Esophagus muscularis mucosa (tissue), 4 donors: ENCODE data around the gene METTL25B. TPM values are rescaled to one million over a fixed set of nuclear protein-coding genes. Genes with fewer than 3 reads are reported as not detected.

Source experiments
- DNase-seq: peaks from one replicate; pipeline ENCODE4 v3.0.0-alpha.2; 2017; ENCODE audit errors: extremely low spot score
- H3K27ac ChIP-seq, 4 donors: fragments of 200-600 bp; sonication (generic); replicated peaks in 1 of 4; 1 replicate in 3 of 4; 2 replicates in 1 of 4; pipeline ENCODE4 v1.5.1; 2016 to 2019; ENCODE audit warnings: mild to moderate bottlenecking in 1 of 4
- H3K27me3 ChIP-seq, 4 donors: fragments of 200-600 bp; sonication (generic); one replicate each; pipeline versions ENCODE4 v1.5.1 to v1.6.0; 2016 to 2019
- H3K36me3 ChIP-seq, 4 donors: fragments of 200-600 bp; sonication (generic); one replicate each; pipeline ENCODE4 v1.5.1; 2016 to 2019
- H3K4me1 ChIP-seq, 4 donors: fragments of 200-600 bp; sonication (generic); one replicate each; pipeline ENCODE4 v1.5.1; 2016 to 2019
- H3K4me3 ChIP-seq, 4 donors: fragments of 200-600 bp; sonication (generic); 1 replicate in 2 of 4; 2 replicates in 2 of 4; pipeline ENCODE4 v1.5.1; 2016 to 2019; ENCODE audit warnings: mild to moderate bottlenecking in 4 of 4, moderate library complexity in 1 of 4
- H3K9me3 ChIP-seq, 4 donors: fragments of 200-600 bp; sonication (generic); 1 replicate in 3 of 4; 2 replicates in 1 of 4; pipeline ENCODE4 v1.5.1; 2016 to 2019
- CTCF ChIP-seq, 3 experiments: fragments of 200-600 bp in 2 of 3; fragments of 450-650 bp in 1 of 3; sonication (generic) in 2 of 3; IDR thresholded peaks; one replicate each; pipeline ENCODE4 v1.5.1; 2017 to 2019; ENCODE audit warnings: antibody characterized with exemption in 3 of 3, mild to moderate bottlenecking in 2 of 3, moderate library complexity in 1 of 3
- EP300 ChIP-seq: sonication (generic); formaldehyde crosslinking; IDR thresholded peaks from one replicate; pipeline ENCODE4 v1.6.1; 2017; ENCODE audit warnings: antibody characterized with exemption
- POLR2A ChIP-seq: fragments of 450-650 bp; IDR thresholded peaks from one replicate; pipeline ENCODE4 v1.6.1; 2017; ENCODE audit warnings: antibody characterized with exemption, moderate library complexity, mild to moderate bottlenecking, low read depth
- POLR2AphosphoS5 ChIP-seq, 2 donors: sonication (generic); formaldehyde crosslinking; IDR thresholded peaks; one replicate each; pipeline ENCODE4 v1.6.1; 2017; ENCODE audit warnings: antibody characterized with exemption in 2 of 2
- WGBS: methylation state at CpG from one replicate; pipeline ENCODE4 v1.1.5; 2018; 5-methylcytosine and 5-hydroxymethylcytosine counted together
- intact Hi-C: fragments of 100-400 bp; cut with DNase I; formaldehyde crosslinking; loops from one replicate; pipeline ENCODE4 v1.15.1; 2023
- total RNA-seq, 4 donors: library from RNA; depleted of rRNA; stranded (reverse); fragments of >200 nt; gene quantifications; one replicate each; pipeline versions ENCODE4 v1.1.0 to v1.2.1, GENCODE V29; 2016

Gene METTL25B
- total RNA-seq, 4 donors from 2014 or later: 16.2 to 32.3 (median 18.0) TPM

- H3K4me1 ChIP-seq: peaks cover 53 to 69% (median 65%) of the 10 kb centered on the region in 4 donors
- intact Hi-C loops: no loop called here
- 56% methylated on average over 6 of the region's 9 CpGs for WGBS
Measured at GRCh38 chr1:156746406-156746727, 18.1 kb downstream of the METTL25B start.

DNA sequence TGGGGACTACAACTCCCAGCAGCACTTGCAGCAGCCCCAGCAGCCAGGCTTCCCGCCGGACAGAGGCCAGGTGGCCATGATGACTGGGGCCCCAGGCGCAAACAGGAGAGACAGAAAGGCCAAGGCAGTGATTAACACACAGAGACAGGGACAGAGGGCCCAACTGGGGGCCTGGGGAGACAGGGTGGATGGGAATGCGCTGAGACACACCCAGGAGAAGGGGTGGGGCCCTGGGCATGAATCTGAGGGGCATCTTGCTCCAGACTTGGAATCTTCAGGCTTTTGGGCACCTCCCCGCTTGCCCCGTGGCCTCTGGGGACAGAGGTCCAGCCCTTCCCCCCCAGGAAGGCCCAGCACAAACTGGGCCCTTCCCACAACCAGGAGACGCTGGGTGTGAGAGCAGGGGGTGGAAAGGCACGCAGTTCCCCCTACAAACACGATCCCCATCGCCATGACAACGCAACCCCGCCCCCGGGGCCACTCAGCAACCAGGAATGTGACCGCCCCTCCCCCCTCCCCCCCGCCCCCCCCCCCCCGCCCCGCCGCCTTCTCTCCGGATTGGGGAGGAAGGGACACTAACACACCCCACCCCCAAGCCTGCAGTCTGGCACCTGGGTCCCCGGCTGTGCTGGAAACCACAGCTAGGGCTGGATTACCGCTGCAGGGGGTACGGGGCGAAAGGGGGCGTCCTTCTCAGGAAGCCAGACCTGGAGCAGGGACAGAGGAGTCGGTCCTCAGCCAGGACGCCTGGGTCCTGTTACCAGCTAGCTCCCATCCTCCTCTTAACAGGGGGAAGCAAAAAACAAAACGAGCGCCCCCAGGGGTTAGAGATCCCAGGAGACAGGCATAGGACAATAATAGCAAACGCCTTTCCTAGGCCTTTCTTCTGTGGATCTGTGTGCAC, 18.7 kb downstream of the METTL25B start:
- Histone ChIP-seq H3K4me3 (peak overlapping the region; percentile 87 to 100 (median 93)), H3K9me3 (no peaks in the 10 kb centered on the region), H3K36me3 (peaks cover 14 to 33% (median 31%) of the 10 kb centered on the region in 4 donors), H3K27ac (peak overlapping the region; percentile 93 to 99 (median 98)), H3K4me1 (peaks cover 49 to 63% (median 59%) of the 10 kb centered on the region in 4 donors), H3K27me3 (no peaks in the 10 kb centered on the region)
- 2% methylated on average over 19 of the region's 29 CpGs for WGBS
- DNase-seq: peak; percentile 99
- TF ChIP-seq EP300: no peak
- TF ChIP-seq POLR2AphosphoS5 (IDR thresholded peaks at IDR 0.05): peak; percentile 69 to 84
- peak in 2 of 3 experiments; percentile 9 to 10 for TF ChIP-seq CTCF (IDR thresholded peaks at IDR 0.05)
- TF ChIP-seq POLR2A: peak; percentile 64
- intact Hi-C loops: no loop called here

More at GRCh38 chr1:156746406-156746727, 18.1 kb downstream of the METTL25B start:
- TF ChIP-seq EP300 (no peak), POLR2AphosphoS5 (IDR thresholded peaks at IDR 0.05) (no peak), CTCF (IDR thresholded peaks at IDR 0.05) (no peak), POLR2A (no peak)
- Histone ChIP-seq H3K36me3 (peaks cover 14 to 36% (median 31%) of the 10 kb centered on the region in 4 donors), H3K27me3 (no peaks in the 10 kb centered on the region), H3K9me3 (no peaks in the 10 kb centered on the region), H3K27ac (peak overlapping the region; percentile 93 to 99 (median 98)), H3K4me3 (peak overlapping the region; percentile 87 to 100 (median 93))
- no peak for DNase-seq

- Histone ChIP-seq H3K9me3 (no peaks in the 10 kb centered on the region), H3K36me3 (peaks cover 11 to 23% (median 21%) of the 10 kb centered on the region in 4 donors), H3K4me3 (peak overlapping the region; percentile 87 to 100 (median 93)), H3K27ac (peak overlapping the region; percentile 93 to 99 (median 98)), H3K4me1 (peaks cover 54 to 72% (median 67%) of the 10 kb centered on the region in 4 donors), H3K27me3 (no peaks in the 10 kb centered on the region)
- TF ChIP-seq POLR2A (no peak), EP300 (no peak), POLR2AphosphoS5 (IDR thresholded peaks at IDR 0.05) (peak in 1 of 2 donors; percentile 3), CTCF (IDR thresholded peaks at IDR 0.05) (no peak)
- no peak for DNase-seq
- 7% methylated on average over 8 of the region's 8 CpGs for WGBS
- intact Hi-C loops: no loop called here
Measured at GRCh38 chr1:156747742-156748669, 19.7 kb downstream of the METTL25B start.

DNA sequence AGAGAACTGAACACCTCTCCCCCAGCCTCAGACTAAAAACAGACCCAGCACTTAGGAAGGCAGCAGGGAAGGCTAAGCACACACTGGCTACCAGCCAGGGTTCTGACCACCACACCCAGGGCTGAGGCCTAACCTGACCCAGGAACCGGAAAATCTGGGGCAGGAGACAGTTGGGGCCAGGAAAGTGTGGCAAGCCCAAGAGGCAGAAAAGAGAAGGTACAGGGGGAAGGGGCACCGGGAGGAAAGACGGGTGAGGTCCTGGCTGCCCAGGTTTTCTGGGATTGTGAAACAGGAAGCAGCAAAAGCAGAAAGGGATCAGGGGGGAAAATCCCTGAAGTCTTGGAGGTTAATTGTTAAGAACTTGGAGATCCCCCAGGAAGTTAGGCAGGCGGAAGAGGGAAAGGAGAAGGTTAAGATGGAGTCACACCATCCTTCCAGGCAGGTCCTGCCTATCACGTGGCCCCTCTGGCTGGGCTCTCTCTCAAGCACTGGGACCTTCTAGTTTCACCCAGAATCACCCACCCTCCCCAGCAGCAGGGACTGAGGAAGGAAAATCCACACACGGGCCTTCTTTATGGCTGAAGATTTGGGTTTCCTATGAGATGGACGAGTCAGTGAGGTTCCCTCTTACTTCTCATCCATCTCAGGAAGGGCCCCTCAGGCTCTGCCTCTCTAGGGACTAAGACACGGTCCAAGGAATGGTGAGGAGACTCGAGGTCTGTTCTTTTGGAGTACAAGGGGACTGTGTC, 20.6 kb downstream of the METTL25B start:
- intact Hi-C loops: no loop called here
- H3K4me1 ChIP-seq: peaks cover 56 to 76% (median 74%) of the 10 kb centered on the region in 4 donors
- peak; percentile 42 to 67 for TF ChIP-seq POLR2AphosphoS5 (IDR thresholded peaks at IDR 0.05)
- no peak for TF ChIP-seq POLR2A
- no peaks in the 10 kb centered on the region for H3K27me3 ChIP-seq
- no peak for DNase-seq
- H3K36me3 ChIP-seq: peaks cover 3 to 14% (median 13%) of the 10 kb centered on the region in 4 donors
- no peaks in the 10 kb centered on the region for H3K9me3 ChIP-seq
- H3K27ac ChIP-seq: peak overlapping the region; percentile 93 to 99 (median 98)
- WGBS: 6% methylated on average over 9 of the region's 9 CpGs
- peak overlapping the region; percentile 87 to 100 (median 93) for H3K4me3 ChIP-seq
